Measurements from ENCODE around the gene AAR2.

Gene AAR2

DNA sequence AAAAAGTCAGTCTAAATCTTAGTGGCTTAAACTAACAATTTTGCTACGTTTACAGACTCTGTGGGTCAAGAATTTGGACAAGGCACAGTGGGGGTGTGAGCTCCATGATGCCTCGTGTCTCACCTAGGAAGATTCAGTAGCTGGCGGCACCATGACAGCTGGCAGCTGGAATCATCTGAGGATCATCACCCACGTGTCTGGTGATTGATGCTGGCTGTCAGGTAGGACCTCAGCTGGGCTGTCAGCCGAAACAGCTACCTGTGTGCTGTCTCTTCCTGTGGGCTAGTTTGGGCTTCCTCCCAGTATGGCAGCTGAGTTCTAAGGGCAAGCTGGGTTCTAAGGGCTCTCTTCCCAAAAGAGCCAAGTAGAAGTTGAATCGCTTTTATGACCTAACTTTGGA lies 43.5 kb downstream of the AAR2 start:
- no peak for DNase-seq (ENCODE audit: low read depth, low spot score)

DNA sequence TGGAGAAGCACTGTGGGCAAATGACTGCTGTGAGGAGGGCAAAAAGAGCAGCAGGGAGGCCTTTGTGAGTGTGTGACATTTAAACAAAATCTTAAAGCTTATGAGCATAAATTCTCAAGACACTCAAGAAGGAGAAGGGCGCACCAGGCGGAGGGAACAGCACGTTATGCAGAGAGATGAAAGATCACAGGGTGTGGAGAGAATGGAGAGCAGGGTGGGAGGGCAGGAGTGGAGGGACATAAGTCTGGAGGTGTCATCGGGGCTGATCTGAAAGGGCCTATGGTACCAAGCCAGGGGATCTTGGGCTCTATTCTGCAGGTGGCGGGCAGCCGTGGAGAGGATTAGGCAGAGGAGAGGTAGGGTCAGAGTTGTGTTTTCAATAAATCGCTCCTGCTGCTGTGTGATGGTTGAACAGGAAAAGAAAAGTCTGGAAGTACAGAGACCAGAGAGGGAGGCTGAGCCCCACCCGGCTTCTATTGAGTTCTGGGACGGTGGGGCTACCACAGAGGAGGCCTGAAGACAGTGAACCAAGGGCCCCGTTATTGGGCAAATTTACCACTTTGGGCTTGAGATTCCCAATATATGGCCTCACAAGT lies 45.6 kb downstream of the AAR2 start:
- no peak for DNase-seq (ENCODE audit: low read depth, low spot score)

DNA sequence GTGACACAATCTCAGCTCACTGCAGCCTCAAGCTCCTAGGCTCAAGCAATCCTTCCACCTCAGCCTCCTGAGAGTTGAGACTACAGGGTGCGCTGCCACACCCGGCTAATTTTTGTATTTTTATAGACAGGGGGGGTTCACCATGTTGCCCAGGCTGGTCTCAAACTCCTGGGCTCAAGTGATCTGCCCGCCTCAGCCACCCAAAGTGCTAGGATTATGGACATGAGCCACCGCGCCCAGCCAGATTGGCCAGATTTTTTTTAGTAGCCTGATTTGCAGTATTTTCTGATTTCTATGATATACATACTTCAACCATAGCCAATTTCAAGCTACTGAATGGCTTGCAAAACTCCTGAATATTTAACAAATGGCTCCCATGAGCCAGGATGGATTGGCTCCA lies 48.5 kb downstream of the AAR2 start:
- DNase-seq (ENCODE audit: low read depth, low spot score): no peak

DNA sequence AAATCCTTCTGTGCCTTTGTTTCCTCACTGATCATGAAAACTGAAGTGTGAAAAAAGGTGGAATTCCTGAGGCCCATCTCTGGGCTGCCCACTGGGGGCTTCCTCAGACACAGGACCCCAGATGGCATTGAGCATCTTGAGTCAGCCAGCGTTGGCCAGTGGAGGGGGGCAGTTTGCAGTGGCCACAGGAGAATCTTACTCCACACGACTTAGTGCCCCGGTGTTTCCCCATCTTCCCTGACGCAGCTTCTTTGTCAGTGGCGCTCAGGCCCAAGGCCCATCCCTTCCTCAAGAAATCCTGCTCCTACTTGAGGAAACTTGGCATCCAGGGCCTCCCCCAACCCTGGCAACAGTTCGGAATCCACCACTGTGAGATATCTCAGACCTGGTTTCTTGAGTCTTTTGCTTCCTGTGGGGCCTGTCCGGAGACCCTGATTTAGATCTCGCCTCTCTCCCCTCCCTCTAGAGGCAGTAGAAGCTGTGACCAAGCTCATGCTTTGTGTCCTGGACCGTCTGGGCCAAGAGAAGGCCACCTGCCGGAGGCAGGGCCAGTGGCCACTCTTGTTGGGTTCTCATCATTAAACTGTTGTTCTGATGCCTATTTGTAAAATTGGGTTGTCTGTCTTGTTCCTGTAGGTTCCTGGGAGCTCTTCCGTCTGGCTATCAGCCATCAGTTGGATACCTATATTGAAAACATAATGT lies 49.6 kb downstream of the AAR2 start:
- DNase-seq (ENCODE audit: low read depth, low spot score): no peak

DNA sequence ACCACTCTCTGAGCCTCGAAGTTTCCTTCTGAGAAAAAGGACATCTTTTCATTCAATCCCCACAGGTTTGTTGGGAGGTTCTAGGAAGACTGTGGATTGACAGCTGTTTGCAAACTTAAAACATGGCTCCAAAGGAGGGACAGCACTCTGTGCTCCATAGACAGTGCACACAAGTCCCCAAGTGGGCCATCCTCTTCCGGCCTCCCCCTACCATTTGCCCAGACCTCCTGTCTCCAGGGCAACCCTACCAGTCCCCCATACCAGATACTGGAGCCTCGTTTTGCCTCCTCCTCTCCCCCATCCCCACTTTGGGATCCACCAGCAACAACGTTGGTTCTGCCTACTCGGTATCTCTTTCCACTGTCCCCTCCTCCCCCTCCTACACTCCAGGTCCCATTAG lies 61.4 kb downstream of the AAR2 start:
- no peak for DNase-seq (ENCODE audit: low read depth, low spot score)

DNA sequence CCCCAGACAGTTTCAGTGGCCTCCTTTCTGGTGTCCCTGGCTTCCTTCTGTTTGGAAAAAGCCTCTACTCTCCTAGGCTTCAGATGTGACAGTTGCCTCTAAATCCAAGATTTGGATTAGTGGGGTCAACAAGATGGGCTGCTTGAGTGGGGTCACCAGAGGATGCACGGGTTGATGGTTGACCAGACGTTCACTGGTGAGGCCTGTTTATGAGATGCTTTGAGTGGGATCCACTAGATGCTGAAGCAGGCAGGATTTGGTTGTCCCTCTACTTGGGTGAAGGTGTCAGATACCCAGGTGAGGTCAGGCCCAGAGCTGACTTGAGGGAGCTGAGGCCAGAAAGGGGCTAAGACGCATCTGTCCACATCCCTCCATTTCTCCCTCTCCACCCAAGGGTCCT lies 61.8 kb downstream of the AAR2 start:
- no peak for DNase-seq (ENCODE audit: low read depth, low spot score)

DNA sequence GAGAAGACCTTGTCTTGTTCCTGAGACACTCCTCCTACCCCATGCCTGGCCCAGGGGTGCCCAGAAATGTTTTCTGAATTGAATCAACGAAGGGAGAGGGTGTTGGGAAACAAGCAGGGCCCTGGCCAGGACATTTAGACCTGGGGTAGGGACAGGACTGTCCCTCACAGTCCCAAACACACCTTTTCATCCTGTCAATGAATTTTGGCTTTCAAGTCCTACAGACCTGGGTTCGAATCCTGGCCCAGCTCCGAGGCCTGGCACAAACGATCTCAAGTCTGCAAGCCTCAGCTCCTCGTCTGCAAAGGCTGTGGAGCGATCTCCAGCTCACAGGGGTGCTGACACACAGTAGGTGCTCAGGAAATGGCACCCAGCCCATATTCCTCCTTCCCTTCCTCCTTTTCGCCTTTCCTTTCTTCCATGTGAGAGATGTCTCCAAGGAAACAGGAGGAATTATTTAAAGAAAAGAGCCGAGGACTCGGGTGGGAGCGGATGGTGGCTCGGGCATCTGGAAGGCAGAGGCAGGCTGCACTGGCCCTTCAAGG lies 62.6 kb downstream of the AAR2 start:
- DNase-seq (ENCODE audit: low read depth, low spot score): no peak

DNA sequence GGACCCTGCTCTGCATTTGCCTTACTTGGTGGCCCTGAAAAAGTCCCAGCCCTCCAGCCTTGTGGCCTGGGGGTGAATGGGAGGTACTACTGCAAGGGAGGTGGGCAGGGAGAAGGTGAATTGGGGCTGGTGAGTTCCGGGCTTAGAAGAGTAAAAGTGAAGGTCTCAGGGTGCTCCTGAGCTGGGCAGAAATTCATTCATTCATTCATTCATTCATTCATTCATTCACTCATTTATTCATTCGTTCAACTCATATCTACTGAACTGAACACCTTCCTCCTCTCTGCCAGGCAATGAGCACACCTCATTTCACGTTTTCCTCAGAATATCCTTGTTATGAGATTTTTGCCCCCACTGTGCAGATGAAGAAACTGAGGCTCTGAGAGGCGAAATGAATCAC lies 63.2 kb downstream of the AAR2 start:
- no peak for DNase-seq (ENCODE audit: low read depth, low spot score)

DNA sequence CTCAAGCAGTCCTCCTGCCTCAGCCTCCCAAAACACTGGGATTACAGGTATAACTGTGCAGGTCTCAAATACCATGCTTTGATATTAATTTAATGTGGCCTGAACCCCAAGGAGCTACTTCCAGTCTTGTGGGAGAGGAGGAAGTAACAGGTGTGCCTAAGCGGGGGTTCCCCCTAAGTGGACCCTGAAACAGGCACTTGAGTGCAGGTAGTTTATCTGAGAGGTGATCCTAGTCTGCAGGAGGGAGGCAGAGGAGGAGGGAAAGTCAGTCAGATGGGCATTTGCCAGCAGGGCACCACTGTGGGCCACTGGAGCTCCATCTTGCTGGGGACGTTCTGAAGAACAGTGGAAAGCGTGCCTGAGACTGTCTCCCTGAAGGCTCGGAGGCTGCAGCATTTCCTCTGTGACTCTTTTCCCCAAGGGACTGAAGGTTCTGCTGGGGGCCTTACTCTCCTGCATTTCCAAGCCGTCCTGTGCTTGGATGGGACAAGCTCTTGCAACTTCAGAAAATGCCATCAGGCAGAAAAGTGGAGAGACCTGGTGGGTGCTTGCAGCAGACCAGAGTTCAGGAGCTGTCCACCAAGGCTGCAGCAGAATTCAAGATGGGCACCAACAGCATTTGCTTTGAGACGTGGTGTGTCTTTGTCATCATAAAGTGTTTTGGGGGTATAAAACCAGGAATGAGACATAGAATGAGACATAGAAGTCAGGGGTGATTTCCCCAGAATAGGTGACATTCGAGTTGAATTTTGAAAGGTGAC lies 65.3 kb downstream of the AAR2 start:
- DNase-seq (ENCODE audit: low read depth, low spot score): no peak

DNA sequence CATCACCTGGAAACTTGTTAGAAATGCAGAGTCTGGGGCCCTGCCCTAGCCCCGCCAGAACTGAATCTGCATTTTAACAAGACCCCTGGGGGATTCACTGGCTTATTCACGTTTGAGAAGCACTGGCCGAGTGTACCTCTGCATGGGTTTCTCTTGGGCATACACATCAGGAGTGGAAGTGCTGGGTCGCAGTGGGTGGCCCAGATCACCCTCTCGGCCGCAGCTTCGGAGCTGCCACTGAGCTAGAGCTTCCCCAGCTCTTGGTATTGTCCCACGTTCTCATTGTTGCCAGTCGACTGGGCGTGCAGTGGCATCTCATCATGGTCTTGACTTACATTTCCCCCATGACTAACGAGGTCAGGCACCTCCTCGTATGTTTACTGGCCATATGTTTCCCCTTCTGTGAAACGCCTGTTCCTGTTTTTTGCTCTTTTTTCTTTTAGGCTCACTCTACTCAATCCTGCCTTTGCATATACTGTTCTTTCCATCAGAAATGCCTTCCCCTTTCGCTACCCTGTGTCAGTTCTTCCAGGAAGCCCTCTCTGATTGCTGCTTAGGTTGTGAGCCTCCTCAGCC lies 66.8 kb downstream of the AAR2 start:
- no peak for DNase-seq (ENCODE audit: low read depth, low spot score)

DNA sequence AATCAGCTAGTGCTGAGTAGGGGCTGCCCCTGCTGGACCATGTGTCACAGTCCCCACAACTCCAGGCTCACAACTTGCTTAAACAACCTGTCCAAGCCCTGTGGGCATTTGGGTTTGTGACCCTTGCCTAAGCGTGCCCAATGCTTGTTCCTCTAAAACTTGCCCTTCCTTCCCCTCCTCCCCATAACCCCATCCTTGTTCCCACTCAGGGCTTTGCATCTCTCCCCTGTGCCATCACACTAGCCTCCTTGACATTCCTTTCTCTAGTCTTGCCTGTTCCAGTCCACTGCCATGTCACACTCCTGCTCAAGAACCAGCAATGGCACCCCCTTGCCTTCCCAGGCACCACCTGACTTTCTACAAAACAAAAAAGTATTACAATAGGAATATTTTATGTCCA lies 67.6 kb downstream of the AAR2 start:
- DNase-seq (ENCODE audit: low read depth, low spot score): no peak

DNA sequence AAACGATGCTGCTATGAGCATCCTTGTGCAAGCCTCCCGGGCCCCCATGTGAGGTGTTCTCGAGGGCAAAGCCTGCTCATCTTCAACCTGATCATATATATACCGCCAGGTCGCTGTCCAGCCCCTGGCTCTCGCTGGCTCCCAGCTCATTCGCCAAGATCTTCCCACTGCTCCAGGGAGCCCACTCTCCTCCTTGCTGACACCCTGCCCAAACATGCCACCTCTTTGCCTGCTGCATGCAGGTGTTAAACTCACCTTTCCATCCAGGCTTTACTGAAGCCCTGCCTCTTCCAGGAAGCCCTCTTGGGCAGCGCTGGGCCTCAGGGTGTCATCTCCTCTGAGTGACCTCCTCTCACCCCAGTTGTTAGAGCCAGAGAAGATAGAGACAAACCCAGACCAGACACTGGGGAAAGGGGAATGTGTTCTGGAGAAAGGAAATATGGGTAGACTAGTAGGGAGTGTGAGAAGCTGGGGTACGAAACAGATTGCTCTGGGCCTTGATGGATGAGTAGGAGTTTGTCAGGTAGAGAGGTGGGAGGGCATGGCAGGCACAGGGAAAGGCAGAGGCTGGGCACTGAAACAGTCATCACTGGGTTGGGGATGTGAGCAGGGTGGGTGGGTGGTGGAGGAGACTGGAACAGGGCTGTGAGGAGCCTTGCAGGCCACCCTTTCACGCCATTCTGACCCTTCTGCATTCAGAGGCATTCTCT lies 68.7 kb downstream of the AAR2 start:
- DNase-seq (ENCODE audit: low read depth, low spot score): no peak

DNA sequence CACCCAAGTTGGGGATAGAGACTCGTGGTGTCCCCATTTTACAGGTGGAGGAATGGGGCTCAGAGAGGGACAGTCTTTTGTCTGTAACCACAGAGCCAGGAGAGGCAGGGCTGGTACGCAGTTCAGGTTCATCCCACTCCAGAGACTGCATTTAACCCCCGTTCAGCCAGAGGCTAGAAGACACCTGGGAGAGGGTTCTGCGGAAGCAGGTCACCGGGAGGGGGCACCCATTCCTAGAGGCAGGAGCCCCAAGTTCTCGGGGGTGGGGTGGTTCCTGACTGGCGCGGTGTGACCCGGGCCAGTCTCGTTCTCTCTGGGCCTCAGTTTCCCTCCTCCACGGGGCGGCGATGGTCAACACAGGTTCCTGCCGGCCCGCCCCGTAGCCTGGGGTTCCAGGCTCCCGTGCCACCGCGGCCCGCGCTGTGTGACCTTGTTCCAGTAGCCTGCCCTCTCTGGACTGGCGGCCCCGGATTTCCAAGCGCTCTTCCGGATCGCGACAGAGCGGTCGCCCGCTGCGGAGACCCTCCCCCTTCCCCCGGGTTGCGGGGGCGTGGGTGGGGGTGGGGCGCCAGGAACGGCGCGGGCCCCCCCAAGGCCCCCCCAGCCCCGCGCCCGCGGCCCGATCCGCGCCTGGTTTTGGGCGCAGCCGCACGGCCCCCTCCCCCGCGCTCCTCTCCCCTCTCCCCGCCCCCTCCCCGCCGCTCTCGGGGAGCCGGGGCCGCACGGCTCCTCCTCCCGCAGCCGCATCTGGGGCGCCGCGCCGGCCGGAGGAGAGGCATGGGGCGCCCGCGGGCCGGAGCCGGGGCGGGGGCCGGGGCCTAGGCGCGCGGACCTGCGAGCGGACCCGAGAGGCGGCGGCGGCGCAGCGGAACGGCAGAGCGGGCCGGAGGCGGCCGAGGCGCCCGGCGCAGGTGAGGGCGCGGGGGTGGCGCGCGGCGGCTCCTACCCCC lies 69.6 kb downstream of the AAR2 start, which contains the start of gene DLGAP4:
TSS of gene DLGAP4 (plus strand) at position 738 of the 950 bp plus-strand sequence. CDS start 125,379 bp downstream, outside the sequence.
- DNase-seq (ENCODE audit: low read depth, low spot score): no peak

Data from astrocyte of the hippocampus (primary cell).